GM06990 (cell line): Measurements from ENCODE around the gene ZBTB21.

ENCODE experiments used
- DNase-seq: peaks from one replicate; pipeline ENCODE4 v3.0.0-alpha.2; 2011; ENCODE audit not compliant: insufficient read length; ENCODE audit errors: extremely low read depth
- H3K27me3 ChIP-seq: replicated peaks from 2 replicates; pipeline ENCODE4 v1.6.0; 2011; ENCODE audit warnings: low read length; ENCODE audit not compliant: control insufficient read depth, insufficient read depth
- H3K36me3 ChIP-seq: 2 replicates; pipeline ENCODE4 v1.5.1; 2011; ENCODE audit warnings: low read length; ENCODE audit not compliant: control insufficient read depth, insufficient read depth
- H3K4me3 ChIP-seq: replicated peaks from 2 replicates; pipeline ENCODE4 v1.5.1; 2011; ENCODE audit warnings: low read depth, mild to moderate bottlenecking, control low read depth, low read length
- CTCF ChIP-seq: IDR thresholded peaks from 2 replicates; pipeline ENCODE4 v1.5.1; 2011; ENCODE audit warnings: low read length, control low read depth, mild to moderate bottlenecking, inconsistent platforms; ENCODE audit not compliant: insufficient read depth, poor library complexity, severe bottlenecking

The ZBTB21 gene

GRCh38 chr21:42056996-42057689 is 47.0 kb upstream of the ZBTB21 start:
- Histone ChIP-seq H3K27me3 (no peaks in the 10 kb centered on the region), H3K36me3 (no peaks in the 10 kb centered on the region), H3K4me3 (no peak overlapping the region)
- DNase-seq: no peak
- TF ChIP-seq CTCF: no peak

GRCh38 chr21:42056468-42056867 is 46.3 kb upstream of the ZBTB21 start:
- no peaks in the 10 kb centered on the region for H3K36me3 ChIP-seq
- no peak for TF ChIP-seq CTCF
- no peak for DNase-seq
- no peak overlapping the region for H3K4me3 ChIP-seq
- no peaks in the 10 kb centered on the region for H3K27me3 ChIP-seq

GRCh38 chr21:42055425-42055824 is 45.3 kb upstream of the ZBTB21 start:
- no peaks in the 10 kb centered on the region for H3K27me3 ChIP-seq
- DNase-seq: no peak
- no peak for TF ChIP-seq CTCF
- no peaks in the 10 kb centered on the region for H3K36me3 ChIP-seq
- no peak overlapping the region for H3K4me3 ChIP-seq

GRCh38 chr21:42051788-42052187 is 41.6 kb upstream of the ZBTB21 start:
- Histone ChIP-seq H3K27me3 (no peaks in the 10 kb centered on the region), H3K4me3 (no peak overlapping the region), H3K36me3 (no peaks in the 10 kb centered on the region)
- DNase-seq: no peak
- TF ChIP-seq CTCF: no peak

- no peak for TF ChIP-seq CTCF
- no peak for DNase-seq
- no peak overlapping the region for H3K4me3 ChIP-seq
- H3K36me3 ChIP-seq: no peaks in the 10 kb centered on the region
- H3K27me3 ChIP-seq: no peaks in the 10 kb centered on the region
These were observed 39.6 kb upstream of the ZBTB21 start for GRCh38 chr21:42049578-42050430.
